Fibroblast of lung (primary cell): Measurements from ENCODE around the gene DHODH. TPM values are rescaled to one million over a fixed set of nuclear protein-coding genes. Genes with fewer than 3 reads are reported as not detected.

ENCODE experiments used
- DNase-seq, 2 donors: peaks; one replicate each; pipeline versions ENCODE4 v3.0.0 to v3.0.0-alpha.2; 2010; ENCODE audit warnings: low read depth in 2 of 2
- H2AFZ ChIP-seq: 2 replicates; pipeline ENCODE4 v1.5.1; 2012; ENCODE audit warnings: low read length, control low read depth, inconsistent platforms
- H3K27ac ChIP-seq: 2 replicates; pipeline ENCODE4 v1.5.1; 2011; ENCODE audit warnings: low read length, control low read depth; ENCODE audit not compliant: insufficient read depth
- H3K27me3 ChIP-seq: 2 replicates; pipeline ENCODE4 v1.5.1; 2011; ENCODE audit warnings: mild to moderate bottlenecking, low read length; ENCODE audit not compliant: control insufficient read depth, insufficient read depth
- H3K36me3 ChIP-seq: 2 replicates; pipeline ENCODE4 v1.5.1; 2011; ENCODE audit warnings: low read length; ENCODE audit not compliant: control insufficient read depth, insufficient read depth
- H3K4me1 ChIP-seq: 2 replicates; pipeline ENCODE4 v1.5.1; 2011; ENCODE audit warnings: low read length; ENCODE audit not compliant: control insufficient read depth, insufficient read depth; ENCODE audit errors: extremely low read depth
- H3K4me2 ChIP-seq: 2 replicates; pipeline ENCODE4 v1.5.1; 2011; ENCODE audit warnings: low read length, control low read depth; ENCODE audit not compliant: insufficient read depth; ENCODE audit errors: extremely low read depth
- H3K4me3 ChIP-seq, 4 experiments: fragments of 200-600 bp in 1 of 4; sonication (generic) in 1 of 4; replicated peaks in 1 of 4; 2 replicates each; pipeline ENCODE4 v1.5.1; 2011 to 2016; ENCODE audit warnings: low read length in 4 of 4, low read depth in 3 of 4, mild to moderate bottlenecking in 3 of 4, control low read depth in 2 of 4, inconsistent platforms in 1 of 4, mixed read lengths in 1 of 4; ENCODE audit not compliant: insufficient read depth in 1 of 4; ENCODE audit errors: control extremely low read depth in 1 of 4
- H3K79me2 ChIP-seq: 2 replicates; pipeline ENCODE4 v1.5.1; 2012; ENCODE audit warnings: mild to moderate bottlenecking, low read length, inconsistent platforms; ENCODE audit not compliant: control insufficient read depth, insufficient read depth
- H3K9ac ChIP-seq: 2 replicates; pipeline ENCODE4 v1.5.1; 2011; ENCODE audit warnings: mild to moderate bottlenecking, low read length, control low read depth; ENCODE audit not compliant: insufficient read depth
- H3K9me3 ChIP-seq: 2 replicates; pipeline ENCODE4 v1.5.1; 2012; ENCODE audit warnings: low read depth, low read length; ENCODE audit not compliant: control insufficient read depth, insufficient read depth
- H4K20me1 ChIP-seq: 2 replicates; pipeline ENCODE4 v1.5.1; 2011; ENCODE audit warnings: low read length; ENCODE audit not compliant: control insufficient read depth, insufficient read depth; ENCODE audit errors: extremely low read depth
- EZH2 ChIP-seq: IDR thresholded peaks from 2 replicates; pipeline ENCODE4 v1.5.1; 2012; ENCODE audit warnings: low read length, control low read depth, mild to moderate bottlenecking; ENCODE audit errors: missing control alignments
- polyA plus RNA-seq, 2 donors: library from polyadenylated mRNA; depleted of rRNA in 1 of 2; stranded (reverse) in 1 of 2; unstranded in 1 of 2; fragments of >200 nt; gene quantifications; 2 replicates each; pipeline ENCODE4 v1.2.1, GENCODE V29; 2011 to 2012; ENCODE audit warnings: missing spikeins in 1 of 2
- total RNA-seq: library from RNA; depleted of rRNA; stranded (reverse); fragments of >200 nt; gene quantifications from 2 replicates; pipeline ENCODE4 v1.2.1, GENCODE V29; 2014
- TF ChIP-seq, protein P1 (sequence below), 2 donors: IDR thresholded peaks in 1 of 2; conservative IDR thresholded peaks in 1 of 2; 1 replicate in 1 of 2; 2 replicates in 1 of 2; pipeline ENCODE4 v1.5.1; 2011 to 2012; ENCODE audit warnings: low read length in 2 of 2, control low read depth in 1 of 2, inconsistent platforms in 1 of 2, low read depth in 1 of 2, mild to moderate bottlenecking in 1 of 2

DHODH gene
- total and polyA plus RNA-seq, 2 donors (not counting 1 experiment from before 2014, with no cell fraction given) = 3.0 TPM

DNA sequence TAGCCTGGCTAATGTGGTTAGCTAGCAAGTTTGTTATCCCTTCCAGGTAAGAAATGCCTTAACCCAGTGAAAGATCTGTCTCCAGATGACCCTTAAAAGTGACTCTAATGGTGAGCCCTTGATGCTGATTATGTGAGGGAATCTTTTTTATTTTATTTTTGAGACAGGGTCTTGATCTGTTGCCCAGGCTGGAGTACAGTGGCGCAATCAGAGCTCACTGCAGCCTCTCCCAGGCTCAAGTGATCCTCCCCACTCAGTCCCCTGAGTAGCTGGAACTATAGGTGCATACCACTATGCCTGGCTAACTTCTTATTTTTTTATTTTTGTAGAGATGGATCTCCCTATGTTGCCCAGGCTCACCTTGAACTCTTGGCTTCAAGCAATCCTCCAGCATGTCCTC is 35.0 kb downstream of the DHODH start:
- no peak overlapping the region for H3K4me2 ChIP-seq
- no peaks in the 10 kb centered on the region for H4K20me1 ChIP-seq
- no peaks in the 10 kb centered on the region for H3K27me3 ChIP-seq
- no peaks in the 10 kb centered on the region for H3K36me3 ChIP-seq
- no peak overlapping the region for H3K9ac ChIP-seq
- no peaks in the 10 kb centered on the region for H3K79me2 ChIP-seq
- no peak overlapping the region for H3K27ac ChIP-seq
- H3K4me1 ChIP-seq = no peaks in the 10 kb centered on the region
- no peaks in the 10 kb centered on the region for H3K9me3 ChIP-seq
- no peak overlapping the region for H2AFZ ChIP-seq
- no peak for DNase-seq
- TF ChIP-seq EZH2 = no peak
- TF ChIP-seq, protein P1, sequence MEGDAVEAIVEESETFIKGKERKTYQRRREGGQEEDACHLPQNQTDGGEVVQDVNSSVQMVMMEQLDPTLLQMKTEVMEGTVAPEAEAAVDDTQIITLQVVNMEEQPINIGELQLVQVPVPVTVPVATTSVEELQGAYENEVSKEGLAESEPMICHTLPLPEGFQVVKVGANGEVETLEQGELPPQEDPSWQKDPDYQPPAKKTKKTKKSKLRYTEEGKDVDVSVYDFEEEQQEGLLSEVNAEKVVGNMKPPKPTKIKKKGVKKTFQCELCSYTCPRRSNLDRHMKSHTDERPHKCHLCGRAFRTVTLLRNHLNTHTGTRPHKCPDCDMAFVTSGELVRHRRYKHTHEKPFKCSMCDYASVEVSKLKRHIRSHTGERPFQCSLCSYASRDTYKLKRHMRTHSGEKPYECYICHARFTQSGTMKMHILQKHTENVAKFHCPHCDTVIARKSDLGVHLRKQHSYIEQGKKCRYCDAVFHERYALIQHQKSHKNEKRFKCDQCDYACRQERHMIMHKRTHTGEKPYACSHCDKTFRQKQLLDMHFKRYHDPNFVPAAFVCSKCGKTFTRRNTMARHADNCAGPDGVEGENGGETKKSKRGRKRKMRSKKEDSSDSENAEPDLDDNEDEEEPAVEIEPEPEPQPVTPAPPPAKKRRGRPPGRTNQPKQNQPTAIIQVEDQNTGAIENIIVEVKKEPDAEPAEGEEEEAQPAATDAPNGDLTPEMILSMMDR (conservative IDR thresholded peaks at IDR 0.05 in 1 of 2, IDR thresholded peaks at IDR 0.05 in 1 of 2; ENCODE audit: low read depth in 1 of 2, low read length in 2 of 2) = no peak
- no peak overlapping the region for H3K4me3 ChIP-seq

- Histone ChIP-seq H3K27ac (no peak overlapping the region), H4K20me1 (no peaks in the 10 kb centered on the region), H3K4me3 (no peak overlapping the region), H3K4me2 (no peak overlapping the region), H3K4me1 (no peaks in the 10 kb centered on the region), H3K27me3 (no peaks in the 10 kb centered on the region), H3K79me2 (no peaks in the 10 kb centered on the region), H3K36me3 (no peaks in the 10 kb centered on the region), H3K9ac (no peak overlapping the region), H2AFZ (no peak overlapping the region), H3K9me3 (no peaks in the 10 kb centered on the region)
- no peak for DNase-seq
- TF ChIP-seq, protein P1 (conservative IDR thresholded peaks at IDR 0.05 in 1 of 2, IDR thresholded peaks at IDR 0.05 in 1 of 2; ENCODE audit: low read depth in 1 of 2, low read length in 2 of 2) = no peak
- no peak for TF ChIP-seq EZH2
Observed at GRCh38 chr16:72044296-72044695, 35.8 kb downstream of the DHODH start.

DNA sequence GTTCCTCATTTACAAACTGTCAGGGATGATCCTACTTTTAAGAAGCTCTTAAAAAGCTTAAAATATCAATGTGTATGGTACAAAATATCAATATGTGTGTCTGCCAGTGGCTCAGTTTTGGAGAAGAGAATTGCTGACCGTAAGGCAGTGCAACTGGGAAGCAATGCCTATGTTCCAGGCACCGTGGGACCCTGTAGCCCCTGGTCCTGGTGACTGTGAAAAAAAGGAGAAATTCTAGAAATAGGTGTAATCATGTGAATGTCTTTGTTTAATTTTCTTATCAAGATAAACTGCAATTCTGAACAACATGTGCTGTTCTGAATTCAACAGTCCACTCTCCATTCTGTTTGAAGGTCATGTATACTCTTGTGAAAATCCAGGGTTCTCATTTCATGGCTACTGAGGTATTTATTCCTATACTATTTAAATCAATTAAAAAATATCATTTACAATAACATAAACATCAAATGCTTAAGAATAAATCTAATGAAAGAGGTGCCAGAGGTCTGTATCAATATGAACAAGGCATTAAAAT is 36.3 kb downstream of the DHODH start:
- no peak for TF ChIP-seq EZH2
- TF ChIP-seq, protein P1 (conservative IDR thresholded peaks at IDR 0.05 in 1 of 2, IDR thresholded peaks at IDR 0.05 in 1 of 2; ENCODE audit: low read depth in 1 of 2, low read length in 2 of 2) = no peak

More for the DNA sequence above, 36.3 kb downstream of the DHODH start:
- Histone ChIP-seq H3K4me1 (no peaks in the 10 kb centered on the region), H3K27me3 (no peaks in the 10 kb centered on the region), H3K36me3 (no peaks in the 10 kb centered on the region), H3K9me3 (no peaks in the 10 kb centered on the region), H3K79me2 (no peaks in the 10 kb centered on the region), H4K20me1 (no peaks in the 10 kb centered on the region), H2AFZ (no peak overlapping the region), H3K27ac (no peak overlapping the region), H3K9ac (no peak overlapping the region), H3K4me2 (no peak overlapping the region), H3K4me3 (no peak overlapping the region)
- no peak for DNase-seq
